GM21717 (cell line): ENCODE measurements around the gene GPR15LG.
"Not testable (repeated sequence)": the region's sequence is repeated elsewhere in the genome, so short reads cannot be mapped to it uniquely, and the experiment has no call there.

Source experiments
- ATAC-seq: cut with Tn5 transposase; IDR thresholded peaks from one replicate; pipeline ENCODE4 v1.9.1; 2021; ENCODE audit warnings: mild to moderate bottlenecking, moderate library complexity; ENCODE audit not compliant: unreplicated experiment

GPR15LG gene

GRCh38 chr10:84173501-84173929 is at the start of gene GPR15LG:
Gene GPR15LG, plus strand, starts transcription at chr10:84173801. Its CDS starts 51 bp downstream, at chr10:84173852.
- no peak for ATAC-seq

GRCh38 chr10:84125910-84126784 is 47.5 kb upstream of the GPR15LG start:
- not testable (repeated sequence) for ATAC-seq

GRCh38 chr10:84126785-84127167 is 46.8 kb upstream of the GPR15LG start:
- ATAC-seq = no peak

- no peak for ATAC-seq
These were observed 37.8 kb upstream of the GPR15LG start for GRCh38 chr10:84135836-84136235.

GRCh38 chr10:84137811-84138210 is 35.8 kb upstream of the GPR15LG start:
- no peak for ATAC-seq

GRCh38 chr10:84138478-84139125 is 35.0 kb upstream of the GPR15LG start:
- no peak for ATAC-seq

GRCh38 chr10:84139126-84140035 is 34.2 kb upstream of the GPR15LG start, which contains the start of gene GHITM:
Gene GHITM, plus strand, starts transcription at chr10:84139509. Its CDS starts 1,992 bp downstream, at chr10:84141501.
- ATAC-seq = peak; percentile 99

GRCh38 chr10:84140036-84140379 is 33.6 kb upstream of the GPR15LG start:
- no peak for ATAC-seq

- ATAC-seq = no peak
These were observed 26.3 kb upstream of the GPR15LG start for GRCh38 chr10:84147347-84147746.

- peak; percentile 72 for ATAC-seq
These were observed 25.5 kb upstream of the GPR15LG start for GRCh38 chr10:84148006-84148597.

GRCh38 chr10:84149854-84150253 is 23.7 kb upstream of the GPR15LG start:
- ATAC-seq = no peak

- no peak for ATAC-seq
These were observed 20.8 kb upstream of the GPR15LG start for GRCh38 chr10:84152769-84153168.

GRCh38 chr10:84155521-84155920 is 18.1 kb upstream of the GPR15LG start:
- no peak for ATAC-seq

- ATAC-seq = no peak
These were observed 17.6 kb upstream of the GPR15LG start for GRCh38 chr10:84156009-84156408.

- no peak for ATAC-seq
These were observed 16.8 kb upstream of the GPR15LG start for GRCh38 chr10:84156768-84157167.

- no peak for ATAC-seq
These were observed 15.5 kb upstream of the GPR15LG start for GRCh38 chr10:84158061-84158460.

- ATAC-seq = no peak
These were observed 15.1 kb upstream of the GPR15LG start for GRCh38 chr10:84158550-84158949.

- ATAC-seq = no peak
These were observed 14.4 kb upstream of the GPR15LG start for GRCh38 chr10:84159076-84159685.

GRCh38 chr10:84160663-84161362 is 12.8 kb upstream of the GPR15LG start:
- no peak for ATAC-seq

- ATAC-seq = no peak
These were observed 9.6 kb upstream of the GPR15LG start for GRCh38 chr10:84163996-84164395.
